GM12878 (cell line): ENCODE measurements around the gene SARM1. TPM values are rescaled to one million over a fixed set of nuclear protein-coding genes. Genes with fewer than 3 reads are reported as not detected.

ENCODE experiments used
- ATAC-seq: fragments of 200-7000 bp; cut with Tn5 transposase; 3 replicates; pipeline ENCODE4 v1.9.1; 2020; ENCODE audit warnings: mild to moderate bottlenecking, moderate library complexity
- BruUV-seq: library from RNA; stranded (reverse); fragments of 400-500 nt; replicated peaks from 2 replicates; lab custom pipeline; 2021; lab: Mats Ljungman, UMichigan
- CTCF ChIA-PET: fragments of 300-600 bp; sonication (Branson Sonifier 250); formaldehyde crosslinking; extraction: SDS; loops from one replicate; lab custom pipeline; 2021; ENCODE audit warnings: inconsistent platforms; lab: Yijun Ruan, JAX
- POLR2A ChIA-PET: fragments of 350-600 bp; formaldehyde crosslinking; extraction: SDS; loops from one replicate; lab custom pipeline; 2021; ENCODE audit warnings: inconsistent platforms; lab: Charles Lee
- RAD21 ChIA-PET: fragments of 300-600 bp; sonication (Branson Sonifier 250); formaldehyde crosslinking; loops from one replicate; lab custom pipeline; 2023; ENCODE audit warnings: antibody characterized with exemption; ENCODE audit not compliant: unreplicated experiment; lab: Charles Lee
- SMC1A ChIA-PET: fragments of 300-600 bp; sonication (Branson Sonifier 250); formaldehyde crosslinking; loops from one replicate; lab custom pipeline; 2023; ENCODE audit not compliant: unreplicated experiment, uncharacterized antibody; lab: Charles Lee
- DNase-seq: peaks from one replicate; pipeline ENCODE4 v3.0.0-alpha.2; 2011; ENCODE audit warnings: low read depth, low spot score
- FAIRE-seq: peaks from 3 replicates; lab custom pipeline; 2011; peaks lifted over from hg19 to GRCh38; lab: Jason Lieb, UNC
- H2AFZ ChIP-seq: 2 replicates; pipeline ENCODE4 v1.6.0; 2011; ENCODE audit warnings: low read depth, low read length, control low read depth; ENCODE audit not compliant: control insufficient read depth
- H3K27ac ChIP-seq: 2 replicates; pipeline ENCODE4 v1.5.1; 2011; ENCODE audit warnings: control low read depth; ENCODE audit not compliant: control insufficient read depth, insufficient read depth
- H3K27me3 ChIP-seq, 2 experiments: replicated peaks in 1 of 2; 2 replicates each; pipeline versions ENCODE4 v1.6.0 to v1.6.1; 2011; ENCODE audit warnings: low read length in 1 of 2; ENCODE audit not compliant: control insufficient read depth in 2 of 2, insufficient read depth in 2 of 2
- H3K36me3 ChIP-seq, 2 experiments: 2 replicates each; pipeline ENCODE4 v1.5.1; 2011; ENCODE audit warnings: low read length in 1 of 2; ENCODE audit not compliant: control insufficient read depth in 2 of 2, insufficient read depth in 2 of 2
- H3K4me1 ChIP-seq: 2 replicates; pipeline ENCODE4 v1.6.1; 2011; ENCODE audit warnings: mild to moderate bottlenecking, low read length, moderate library complexity, mixed read lengths; ENCODE audit not compliant: control insufficient read depth, insufficient read depth
- H3K4me2 ChIP-seq: 2 replicates; pipeline ENCODE4 v1.6.0; 2011; ENCODE audit warnings: control low read depth; ENCODE audit not compliant: control insufficient read depth, insufficient read depth
- H3K4me3 ChIP-seq: fragments of 200-600 bp; sonication (generic); 2 replicates; pipeline ENCODE4 v1.5.1; 2016
- H3K79me2 ChIP-seq: 2 replicates; pipeline ENCODE4 v1.6.0; 2011; ENCODE audit warnings: low read length; ENCODE audit not compliant: control insufficient read depth, insufficient read depth
- H3K9ac ChIP-seq: 2 replicates; pipeline ENCODE4 v1.8.0; 2011; ENCODE audit warnings: low read length, control low read depth, mixed read lengths; ENCODE audit not compliant: control insufficient read depth, insufficient read depth
- H3K9me3 ChIP-seq: replicated peaks from 3 replicates; pipeline ENCODE4 v1.5.1; 2011; ENCODE audit warnings: mild to moderate bottlenecking, low read length; ENCODE audit not compliant: control insufficient read depth, insufficient read depth
- H4K20me1 ChIP-seq: 2 replicates; pipeline ENCODE4 v1.6.0; 2011; ENCODE audit not compliant: control insufficient read depth, insufficient read depth
- BCL11A ChIP-seq: IDR thresholded peaks from 2 replicates; pipeline ENCODE4 v1.6.1; 2011; ENCODE audit warnings: low read depth, low read length
- BRCA1 ChIP-seq: IDR thresholded peaks from 2 replicates; pipeline ENCODE4 v1.6.1; 2011; ENCODE audit warnings: low read depth, low read length, improper control_type of control experiment
- EED ChIP-seq: sonication (generic); IDR thresholded peaks from 2 replicates; pipeline ENCODE4 v1.6.1; 2016; ENCODE audit warnings: antibody characterized with exemption, low read depth
- GABPA ChIP-seq: IDR thresholded peaks from 2 replicates; pipeline ENCODE4 v1.6.1; 2014; ENCODE audit warnings: antibody characterized with exemption, low read depth, mild to moderate bottlenecking, inconsistent platforms
- PML ChIP-seq: IDR thresholded peaks from 2 replicates; pipeline ENCODE4 v1.6.1; 2012; ENCODE audit warnings: low read length, inconsistent platforms
- POLR2AphosphoS5 ChIP-seq: IDR thresholded peaks from 2 replicates; pipeline ENCODE4 v1.6.1; 2011; ENCODE audit warnings: mild to moderate bottlenecking, low read length, inconsistent platforms
- RELA ChIP-seq: fragments of 450-650 bp; IDR thresholded peaks from 2 replicates; pipeline ENCODE4 v1.8.0; 2014; ENCODE audit warnings: borderline replicate concordance; ENCODE audit not compliant: partially characterized antibody
- RUNX3 ChIP-seq: IDR thresholded peaks from 2 replicates; pipeline ENCODE4 v1.6.1; 2012; ENCODE audit warnings: low read length, inconsistent platforms
- TCF3 ChIP-seq: IDR thresholded peaks from 2 replicates; pipeline ENCODE4 v1.6.1; 2012; ENCODE audit warnings: low read depth, mild to moderate bottlenecking, low read length, borderline replicate concordance; ENCODE audit not compliant: insufficient read depth
- YBX1 ChIP-seq: fragments of 450-650 bp; IDR thresholded peaks from 2 replicates; pipeline ENCODE4 v1.6.1; 2016; ENCODE audit warnings: antibody characterized with exemption
- ZBED1 ChIP-seq: IDR thresholded peaks from 2 replicates; pipeline ENCODE4 v1.6.1; 2016; ENCODE audit warnings: borderline replicate concordance
- ZNF217 ChIP-seq: fragments of 450-650 bp; IDR thresholded peaks from 2 replicates; pipeline ENCODE4 v1.6.1; 2017; ENCODE audit warnings: antibody characterized with exemption, mild to moderate bottlenecking
- WGBS: methylation state at CpG from one replicate; pipeline ENCODE4 v1.1.6; 2016; ENCODE audit warnings: low lambda C conversion rate; ENCODE audit not compliant: insufficient replicate concordance, insufficient coverage; ENCODE audit errors: missing lambda C conversion rate; 5-methylcytosine and 5-hydroxymethylcytosine counted together
- in situ Hi-C: fragments of 300-500 bp; cut with MboI; formaldehyde crosslinking; loops from 9 replicates; pipeline ENCODE4 v1.14.3; 2018; ENCODE audit warnings: mixed read lengths
- intact Hi-C: fragments of 100-400 bp; cut with micrococcal nuclease; formaldehyde crosslinking; loops from one replicate; pipeline ENCODE4 v1.14.2; 2022; ENCODE audit not compliant: unreplicated experiment
- polyA plus RNA-seq, 11 experiments: library from polyadenylated mRNA; depleted of rRNA in 4 of 11; unstranded in 6 of 11; stranded (reverse) in 5 of 11; fragments of >200 nt; fragmentation: Nextera tagmentation in 4 of 11; fragmentation: Illumina TruSeq in 1 of 11; extraction: Ambion mirVana in 4 of 11; extraction: Trizol in 1 of 11; gene quantifications; 1 replicate in 1 of 11; 2 replicates in 10 of 11; pipeline versions ENCODE4 v1.2.1 to v1.2.3, GENCODE V29; 2011 to 2016; ENCODE audit warnings: inconsistent platforms in 2 of 11, missing spikeins in 2 of 11, low read depth in 1 of 11
- total RNA-seq, 4 experiments: library from RNA; depleted of rRNA in 3 of 4; stranded (reverse); fragments of >200 nt in 3 of 4; fragmentation: Illumina TruSeq in 1 of 4; extraction: Trizol in 1 of 4; gene quantifications; 2 replicates each; pipeline versions ENCODE4 v1.2.1 to v1.2.3, GENCODE V29; 2013 to 2021
- TF ChIP-seq, protein P1 (sequence below): IDR thresholded peaks from 2 replicates; pipeline ENCODE4 v1.6.1; 2012; ENCODE audit warnings: mild to moderate bottlenecking, low read depth, low read length

The SARM1 gene
- total and polyA plus RNA-seq, 10 of the 15 experiments (the other 5 are each of a cell fraction or from before 2014, with no cell fraction given), result 0.56 to 25.3 (median 11.9) TPM

DNA sequence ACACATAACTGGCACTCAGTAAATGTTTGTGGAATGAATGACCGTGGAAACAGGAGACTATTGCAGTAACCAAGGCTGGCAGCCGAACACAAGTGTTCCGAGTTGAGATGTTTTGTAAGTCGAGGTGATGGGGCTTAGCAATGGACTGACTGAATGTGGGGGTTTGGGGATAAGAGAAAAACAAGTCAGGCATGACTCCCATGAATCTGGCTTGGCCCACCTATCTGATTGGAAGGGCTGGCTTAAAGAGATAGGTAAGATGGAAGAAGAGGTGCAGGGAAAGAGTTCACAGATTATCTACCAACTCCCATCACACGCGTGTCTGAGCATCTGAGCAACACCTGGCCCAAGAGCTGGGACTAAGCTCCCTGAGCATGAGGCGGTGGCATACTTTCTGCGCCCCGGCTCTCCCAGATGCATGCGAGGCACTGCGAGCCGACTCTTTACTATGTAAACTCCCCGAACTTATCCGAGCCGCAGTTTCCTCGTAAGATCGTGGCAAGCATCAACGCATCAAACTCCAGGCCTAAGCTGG, 36.8 kb upstream of the SARM1 start:
- FAIRE-seq (no peak), ATAC-seq (no peak)
- no peaks in the 10 kb centered on the region for H3K27me3 ChIP-seq
- CTCF ChIA-PET, result interaction anchor here (0.6 to 3.6 kb wide), 13 partner anchors 9 to 529 kb away, joined by 3 to 29 read pairs (median 6); partner anchors contain the start of genes POLDIP2 and TMEM97
- no peak for TF ChIP-seq POLR2AphosphoS5
- TF ChIP-seq BCL11A, result no peak
- TF ChIP-seq TCF3, result no peak
- TF ChIP-seq ZBED1, result no peak
- TF ChIP-seq GABPA, result no peak
- TF ChIP-seq ZNF217, result no peak
- no peak for TF ChIP-seq EED
- TF ChIP-seq YBX1, result no peak
- no peak for TF ChIP-seq RELA
- TF ChIP-seq RUNX3, result no peak
- TF ChIP-seq PML, result no peak
- no peak for TF ChIP-seq BRCA1
- TF ChIP-seq, protein P1, sequence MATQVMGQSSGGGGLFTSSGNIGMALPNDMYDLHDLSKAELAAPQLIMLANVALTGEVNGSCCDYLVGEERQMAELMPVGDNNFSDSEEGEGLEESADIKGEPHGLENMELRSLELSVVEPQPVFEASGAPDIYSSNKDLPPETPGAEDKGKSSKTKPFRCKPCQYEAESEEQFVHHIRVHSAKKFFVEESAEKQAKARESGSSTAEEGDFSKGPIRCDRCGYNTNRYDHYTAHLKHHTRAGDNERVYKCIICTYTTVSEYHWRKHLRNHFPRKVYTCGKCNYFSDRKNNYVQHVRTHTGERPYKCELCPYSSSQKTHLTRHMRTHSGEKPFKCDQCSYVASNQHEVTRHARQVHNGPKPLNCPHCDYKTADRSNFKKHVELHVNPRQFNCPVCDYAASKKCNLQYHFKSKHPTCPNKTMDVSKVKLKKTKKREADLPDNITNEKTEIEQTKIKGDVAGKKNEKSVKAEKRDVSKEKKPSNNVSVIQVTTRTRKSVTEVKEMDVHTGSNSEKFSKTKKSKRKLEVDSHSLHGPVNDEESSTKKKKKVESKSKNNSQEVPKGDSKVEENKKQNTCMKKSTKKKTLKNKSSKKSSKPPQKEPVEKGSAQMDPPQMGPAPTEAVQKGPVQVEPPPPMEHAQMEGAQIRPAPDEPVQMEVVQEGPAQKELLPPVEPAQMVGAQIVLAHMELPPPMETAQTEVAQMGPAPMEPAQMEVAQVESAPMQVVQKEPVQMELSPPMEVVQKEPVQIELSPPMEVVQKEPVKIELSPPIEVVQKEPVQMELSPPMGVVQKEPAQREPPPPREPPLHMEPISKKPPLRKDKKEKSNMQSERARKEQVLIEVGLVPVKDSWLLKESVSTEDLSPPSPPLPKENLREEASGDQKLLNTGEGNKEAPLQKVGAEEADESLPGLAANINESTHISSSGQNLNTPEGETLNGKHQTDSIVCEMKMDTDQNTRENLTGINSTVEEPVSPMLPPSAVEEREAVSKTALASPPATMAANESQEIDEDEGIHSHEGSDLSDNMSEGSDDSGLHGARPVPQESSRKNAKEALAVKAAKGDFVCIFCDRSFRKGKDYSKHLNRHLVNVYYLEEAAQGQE, result no peak
- TF ChIP-seq, all 136 proteins: peak for 0
- 9% methylated on average over 18 of the region's 18 CpGs for WGBS
- Histone ChIP-seq H3K79me2 (peaks cover 19% of the 10 kb centered on the region), H3K9me3 (no peaks in the 10 kb centered on the region), H3K36me3 (peaks cover 0 to 2% of the 10 kb centered on the region in 2 experiments; a peak in 2 of 4 replicates), H2AFZ (peak overlapping the region; percentile 85), H3K27ac (peak overlapping the region; percentile 36), H3K9ac (peak overlapping the region; percentile 63), H3K4me2 (peak overlapping the region; percentile 86), H4K20me1 (no peaks in the 10 kb centered on the region; the same call in 1 of the 2 replicates), H3K4me1 (peaks cover 3% of the 10 kb centered on the region), H3K4me3 (peak overlapping the region; percentile 88)
- RAD21 ChIA-PET, result interaction anchor here (0.8 to 3.9 kb wide), 11 partner anchors 9 to 575 kb away, joined by 3 to 31 read pairs (median 5); partner anchors contain the start of genes POLDIP2 and TMEM97
- DNase-seq, result no peak
- intact Hi-C loops (loop anchor here (1.0 kb wide), 2 partner anchors 15 to 23 kb away; partner anchors contain the start of genes POLDIP2 and TMEM97), in situ Hi-C loops (loop anchor here (10.0 kb wide), 1 partner anchor 620 kb away; the partner anchor contains the start of gene PHF12)
- SMC1A ChIA-PET, result interaction anchor here (1.0 to 3.6 kb wide), 9 partner anchors 9 to 82 kb away, joined by 3 to 27 read pairs (median 6); partner anchors contain the start of gene POLDIP2
- BruUV-seq, result TSS peak; percentile 67
- POLR2A ChIA-PET, result interaction anchor here (0.5 to 2.4 kb wide), 12 partner anchors 13 to 852 kb away, joined by 3 to 26 read pairs (median 4); partner anchors contain the start of genes PIGS, POLDIP2 and TMEM97
